Stimulated activated CD8-positive, alpha-beta memory T cell treated with anti-CD3 and anti-CD28 coated beads, Interleukin-7, amount 100 ng/mL, for 24 hours (primary cell): Measurements from ENCODE around the gene ZNF649.
"Not testable (repeated sequence)": the region's sequence is repeated elsewhere in the genome, so short reads cannot be mapped to it uniquely, and the experiment has no call there.

ENCODE experiments used
- DNase-seq: peaks from one replicate; pipeline ENCODE4 v3.0.0-alpha.2; 2020; ENCODE audit warnings: low read depth

Gene ZNF649

DNA sequence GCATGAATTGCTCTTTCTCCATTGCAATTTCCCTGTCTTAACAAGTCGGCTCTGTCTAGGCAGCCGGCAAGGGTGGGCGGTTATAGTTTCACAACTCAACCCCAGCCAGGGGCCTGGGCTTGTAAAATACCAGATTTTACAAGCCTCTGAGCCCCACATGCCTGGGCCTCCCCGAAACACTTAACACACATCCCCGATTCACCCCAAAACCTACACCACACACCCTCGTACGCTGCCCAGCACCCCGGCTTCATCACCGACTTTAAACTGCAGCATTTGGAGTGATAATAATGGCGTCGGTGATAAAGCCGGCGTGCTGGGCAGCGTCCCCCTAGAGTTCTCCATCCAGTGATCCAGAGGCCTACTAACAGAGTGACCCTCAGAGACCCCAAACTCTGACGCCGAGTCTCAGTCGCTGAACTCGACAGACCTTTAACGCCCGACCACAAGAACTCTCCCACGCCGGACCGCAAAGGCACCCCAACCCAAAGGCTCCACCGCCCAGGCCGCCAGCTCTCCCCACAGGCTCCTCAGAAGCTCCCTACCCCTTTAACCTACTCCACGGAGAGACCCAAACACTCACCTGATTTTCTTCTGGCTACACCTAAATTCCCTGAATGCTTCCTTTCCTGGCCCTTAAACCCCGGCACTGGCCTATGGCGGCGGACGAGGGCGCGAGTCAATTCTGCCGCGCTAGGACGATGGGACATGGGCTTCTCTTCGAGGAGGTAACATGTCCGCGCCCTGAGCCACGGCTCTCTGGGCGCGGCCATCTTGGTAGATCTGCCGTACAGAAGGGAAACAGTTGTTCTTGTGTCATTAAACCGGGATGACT lies at the start of gene ZNF649:
Gene ZNF649 (minus strand): TSS at position 687 of the 835 bp plus-strand sequence. CDS start 4,910 bp downstream, outside the sequence.
- peak; percentile 65 for DNase-seq

- DNase-seq = no peak
Measured at GRCh38 chr19:51948975-51949374, 44.2 kb upstream of the ZNF649 start.

- no peak for DNase-seq
Measured at GRCh38 chr19:51946602-51947001, 41.8 kb upstream of the ZNF649 start.

- no peak for DNase-seq
Measured at GRCh38 chr19:51944798-51945552, 40.2 kb upstream of the ZNF649 start.

- DNase-seq = no peak
Measured at GRCh38 chr19:51938936-51939335, 34.1 kb upstream of the ZNF649 start.

DNA sequence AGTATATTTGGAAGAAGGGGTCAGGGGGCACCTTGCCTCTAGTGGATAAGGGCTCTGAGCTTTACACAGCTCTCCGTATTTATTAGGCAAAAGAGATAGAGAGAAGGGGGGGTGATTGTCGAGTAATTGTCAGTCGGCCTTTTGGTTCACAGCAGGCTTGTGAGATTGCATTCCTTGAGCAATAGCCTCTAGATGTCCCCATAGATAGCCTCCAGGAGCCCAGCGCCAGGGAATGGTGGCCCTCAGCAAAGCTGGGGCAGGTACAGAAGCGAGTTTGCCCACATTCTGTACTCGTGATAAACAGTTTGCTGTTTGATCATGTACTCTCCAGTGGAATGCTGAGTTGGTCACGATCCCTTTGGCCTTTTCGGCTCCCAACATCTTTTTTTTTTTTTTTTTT lies 27.1 kb upstream of the ZNF649 start:
- no peak for DNase-seq

- no peak for DNase-seq
Measured at GRCh38 chr19:51927859-51928258, 23.0 kb upstream of the ZNF649 start.

DNA sequence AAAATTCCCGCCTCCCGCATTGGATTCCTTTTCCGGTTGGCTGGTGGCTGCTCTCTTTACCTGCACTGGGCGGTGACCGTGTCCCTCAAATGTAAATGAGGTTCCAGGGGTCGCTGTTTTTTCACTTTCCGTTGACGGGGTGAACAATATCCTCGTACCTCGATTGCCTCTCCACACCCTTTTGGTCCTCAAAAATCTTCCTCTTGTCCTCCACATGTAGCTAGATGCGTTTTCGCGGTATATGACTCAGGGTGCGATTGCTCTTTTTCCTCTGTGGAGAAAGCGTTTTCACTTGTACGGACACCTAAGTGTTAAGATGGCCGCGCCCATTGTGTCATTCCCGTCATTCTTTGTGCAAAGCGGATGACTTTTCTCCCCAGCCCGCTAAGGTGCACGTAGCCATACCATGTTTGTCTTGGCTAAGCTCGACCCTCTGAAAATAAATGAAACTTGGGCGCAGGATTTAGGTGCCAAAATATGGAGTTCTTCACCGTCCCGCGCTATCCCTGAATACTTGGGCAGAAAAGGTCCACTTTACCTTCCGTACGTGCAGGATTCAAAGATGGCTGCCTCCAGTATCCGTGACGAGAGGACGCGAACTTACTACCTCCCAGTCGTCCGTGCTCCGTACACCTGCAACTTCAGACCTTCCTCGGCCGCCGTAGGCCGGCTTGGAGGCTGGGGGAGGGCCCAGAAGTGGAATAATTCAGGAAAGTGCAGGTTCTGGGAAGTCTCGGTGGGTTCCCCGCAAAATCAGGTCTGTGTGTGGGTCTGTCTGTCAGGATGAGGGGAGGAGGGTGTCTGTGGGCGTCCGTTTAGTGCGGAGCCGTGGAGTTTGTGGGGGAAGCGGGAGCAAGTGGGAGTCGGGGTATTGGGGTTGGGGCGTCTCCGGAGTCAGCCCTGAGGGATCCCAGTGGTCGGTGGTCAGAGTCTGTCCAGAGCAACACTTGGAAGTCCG lies 22.2 kb upstream of the ZNF649 start, which contains the start of gene ZNF613:
Gene ZNF613 (plus strand): TSS at position 689 of the 958 bp plus-strand sequence. CDS start 8,749 bp downstream, outside the sequence.
- DNase-seq = peak; percentile 68

GRCh38 chr19:51926426-51926783 lies 21.6 kb upstream of the ZNF649 start:
- DNase-seq = no peak

DNA sequence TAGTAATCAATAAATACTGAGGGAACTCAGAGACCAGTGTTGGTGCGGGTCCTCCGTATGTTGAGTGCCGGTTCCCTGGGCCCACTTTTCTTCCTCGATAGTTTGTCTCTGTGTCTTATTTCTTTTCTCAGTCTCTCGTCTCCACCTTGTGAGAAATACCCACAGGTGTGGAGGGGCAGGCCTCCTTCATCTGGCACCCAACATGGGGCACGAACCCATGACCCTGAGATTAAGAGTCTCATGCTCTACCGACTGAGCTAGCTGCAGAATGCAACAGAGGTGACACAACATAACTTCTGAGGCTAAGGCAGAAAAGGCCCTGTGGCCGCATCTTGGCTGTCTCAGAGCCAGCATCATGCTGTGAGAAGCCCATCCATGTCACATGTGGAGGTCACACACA lies 17.1 kb upstream of the ZNF649 start:
- no peak for DNase-seq

DNA sequence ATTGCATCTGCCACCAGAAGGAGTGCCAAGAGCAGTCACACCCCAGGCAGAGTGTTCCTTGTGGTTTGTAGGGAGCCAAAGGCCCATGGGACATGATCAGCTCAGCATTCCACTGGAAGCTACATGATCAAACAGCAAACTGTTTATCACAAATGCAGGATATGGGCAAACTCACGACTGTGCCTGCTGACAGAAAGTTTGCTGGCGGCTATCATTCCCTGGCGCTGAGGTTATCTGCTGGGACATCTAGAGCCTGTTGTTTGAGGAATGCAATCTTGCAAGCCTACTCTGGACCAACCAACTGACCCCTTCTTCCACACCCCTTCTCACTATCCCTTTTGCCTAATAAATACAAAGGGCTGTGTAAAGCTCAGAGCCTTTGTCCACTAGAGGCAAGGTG lies 14.8 kb upstream of the ZNF649 start:
- DNase-seq = no peak

DNA sequence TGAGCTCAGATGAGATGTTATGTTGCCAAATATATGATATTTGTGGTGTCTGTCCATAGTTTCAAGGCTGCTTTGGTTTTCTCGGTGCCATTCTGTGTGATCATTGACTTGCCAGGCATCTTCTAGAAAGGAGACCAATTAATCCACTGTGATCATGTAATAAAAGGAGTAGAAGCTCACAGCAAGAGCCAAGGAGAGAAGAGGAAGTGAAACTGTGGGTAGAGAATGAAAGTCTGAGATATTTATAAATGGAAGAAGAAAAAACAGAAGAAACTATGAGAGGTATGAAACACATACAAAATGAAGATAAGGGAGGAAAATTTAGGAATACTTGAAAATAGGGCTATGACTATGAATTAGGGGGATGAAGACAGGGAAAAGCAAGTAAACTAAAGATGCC lies 11.3 kb upstream of the ZNF649 start:
- no peak for DNase-seq

GRCh38 chr19:51915324-51915867 lies 10.6 kb upstream of the ZNF649 start:
- DNase-seq = no peak

- not testable (repeated sequence) for DNase-seq
Measured at GRCh38 chr19:51907981-51908380, 3.2 kb upstream of the ZNF649 start.

- DNase-seq = not testable (repeated sequence)
Measured at GRCh38 chr19:51906108-51906507, 1.3 kb upstream of the ZNF649 start.

DNA sequence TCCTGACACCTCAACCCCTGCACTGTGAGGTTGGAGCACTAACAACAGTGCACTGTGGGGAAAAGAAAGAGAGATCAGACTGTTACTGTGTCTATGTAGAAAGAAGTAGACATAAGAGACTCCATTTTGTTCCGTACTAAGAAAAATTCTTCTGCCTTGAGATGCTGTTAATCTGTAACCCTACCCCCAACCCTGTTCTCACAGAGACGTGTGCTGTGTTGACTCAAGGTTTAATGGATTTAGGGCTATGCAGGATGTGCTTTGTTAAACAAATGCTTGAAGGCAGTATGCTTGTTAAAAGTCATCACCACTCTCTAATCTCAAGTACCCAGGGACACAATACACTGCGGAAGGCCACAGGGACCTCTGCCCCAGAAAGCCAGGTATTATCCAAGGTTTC lies 822 bp upstream of the ZNF649 start:
- not testable (repeated sequence) for DNase-seq

DNA sequence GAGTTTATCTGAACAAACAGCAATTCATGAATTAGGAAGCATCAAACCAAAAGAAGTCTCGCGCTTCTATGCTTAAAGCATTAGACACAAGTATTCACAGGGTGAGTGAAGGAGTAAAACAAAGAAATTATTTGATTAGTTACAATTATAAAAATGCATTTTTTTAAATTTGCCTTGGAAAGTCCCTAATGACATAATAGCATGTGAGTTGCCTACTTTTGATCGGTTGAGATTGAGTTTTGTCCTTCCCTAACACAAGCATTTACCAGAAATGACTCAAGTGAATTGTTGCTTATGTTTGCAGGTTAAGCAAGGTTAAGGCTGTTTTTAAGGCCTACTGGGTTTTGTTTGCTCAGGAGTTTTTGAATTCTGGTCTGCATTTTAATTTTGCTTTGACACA lies 389 bp upstream of the ZNF649 start:
- DNase-seq = no peak

DNA sequence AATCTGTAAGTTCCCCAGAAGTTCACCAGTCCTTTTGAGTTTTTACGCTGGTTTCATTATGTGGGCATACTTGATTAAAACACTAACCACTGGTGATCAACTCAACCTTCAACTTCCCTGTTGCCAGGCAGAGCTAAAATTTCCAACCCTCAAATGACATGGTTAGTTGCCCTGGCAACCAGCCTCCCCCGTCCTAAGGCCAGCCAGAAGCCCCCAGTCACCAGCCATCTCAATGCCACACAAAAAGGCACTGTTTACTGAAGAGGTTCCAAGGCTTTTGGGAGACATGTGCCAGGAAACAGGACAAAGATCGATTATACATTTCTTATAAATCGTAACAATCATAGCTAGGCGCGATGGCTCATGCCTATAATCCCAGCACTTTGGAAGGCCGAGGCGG lies 1.6 kb downstream of the ZNF649 start:
- DNase-seq = no peak

DNA sequence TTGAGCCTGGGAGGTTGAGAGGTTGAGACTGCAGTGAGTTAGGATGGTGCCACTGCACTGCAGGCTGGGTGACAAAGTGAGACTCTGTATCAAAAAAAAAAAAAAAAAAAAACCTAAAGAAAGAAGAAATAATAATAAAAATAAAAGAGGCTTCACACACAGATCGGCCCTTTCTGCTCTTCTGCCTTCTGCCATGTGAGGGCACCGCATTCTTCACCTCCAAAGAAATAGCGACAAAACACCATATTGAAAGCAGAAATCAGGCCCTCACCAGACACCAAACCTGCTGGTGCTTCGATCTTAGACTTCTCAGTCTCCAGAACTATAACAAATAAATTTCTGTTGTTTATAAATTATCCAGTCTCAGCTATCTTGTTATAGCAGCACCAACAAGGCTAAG lies 3.0 kb downstream of the ZNF649 start:
- no peak for DNase-seq

DNA sequence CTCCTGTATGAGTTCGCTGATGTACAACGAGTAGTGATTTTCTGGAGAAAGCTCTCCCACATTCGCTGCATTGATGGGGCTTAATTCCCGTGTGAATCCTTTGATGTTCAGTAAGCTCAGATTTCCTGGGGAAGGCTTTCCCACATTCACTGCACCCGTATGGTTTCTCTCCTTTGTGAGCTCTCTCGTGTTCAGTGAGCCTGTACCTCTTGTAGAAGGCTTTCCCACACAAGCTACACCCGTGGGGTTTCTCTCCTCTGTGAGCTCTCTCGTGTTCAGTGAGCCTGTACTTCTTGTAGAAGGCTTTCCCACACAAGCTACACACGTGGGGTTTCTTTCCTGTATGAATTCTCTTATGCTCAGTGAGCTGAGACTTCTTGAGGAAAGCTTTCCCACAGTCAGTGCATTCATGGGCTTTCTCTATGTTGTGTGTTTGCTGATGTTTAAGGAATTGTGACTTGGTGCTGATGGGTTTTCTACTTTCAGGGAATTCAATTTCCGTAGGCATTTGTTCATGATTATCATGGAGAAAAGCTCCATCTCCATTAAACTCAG lies 13.5 kb downstream of the ZNF649 start:
- no peak for DNase-seq

DNA sequence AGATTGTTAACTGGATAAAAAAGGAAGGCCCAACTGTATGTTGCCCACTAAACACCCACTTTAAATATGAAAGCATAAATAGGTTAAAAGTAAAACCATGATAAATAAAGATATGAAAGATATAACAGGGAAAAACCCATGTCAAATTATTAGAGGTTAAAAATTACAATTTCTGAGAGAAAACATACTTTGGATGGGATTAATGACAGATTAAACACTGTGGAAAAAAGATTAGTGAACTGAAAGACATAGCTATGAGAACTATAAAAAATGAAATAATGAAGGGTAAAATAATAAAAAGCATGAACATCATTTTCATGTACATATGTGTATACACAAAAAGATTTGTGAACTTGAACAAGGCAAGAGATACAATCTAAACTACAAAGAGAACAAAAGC lies 14.9 kb downstream of the ZNF649 start:
- DNase-seq = no peak
